SH-SY5Y (cell line): Measurements from ENCODE around the gene CD151.

Experiments used
- GATA2 ChIP-seq: IDR thresholded peaks from 2 replicates; pipeline ENCODE4 v1.6.1; 2011; ENCODE audit warnings: mild to moderate bottlenecking, low read depth, low read length
- GATA3 ChIP-seq: IDR thresholded peaks from 2 replicates; pipeline ENCODE4 v1.6.1; 2011; ENCODE audit warnings: low read depth, mild to moderate bottlenecking, low read length, moderate library complexity

GRCh38 chr11:866481-866880 lies 33.7 kb downstream of the CD151 start:
- TF ChIP-seq GATA3 (no peak), GATA2 (no peak)
